C4-2B (cell line): ENCODE results near the gene MYD88.

Experiments used
- H3K27ac ChIP-seq: fragments of 450-650 bp; 2 replicates; pipeline ENCODE4 v1.5.1; 2017
- ZFX ChIP-seq: fragments of 450-650 bp; IDR thresholded peaks from 2 replicates; pipeline ENCODE4 v1.6.1; 2017
- TF ChIP-seq, protein P1 (sequence below): fragments of 450-650 bp; conservative IDR thresholded peaks from 2 replicates; pipeline ENCODE4 v1.5.1; 2017; ENCODE audit warnings: mild to moderate bottlenecking

The MYD88 gene

GRCh38 chr3:38173834-38174418 lies 35.5 kb downstream of the MYD88 start:
- no peak overlapping the region for H3K27ac ChIP-seq

GRCh38 chr3:38177181-38177580 lies 38.7 kb downstream of the MYD88 start:
- H3K27ac ChIP-seq, result no peak overlapping the region

More at GRCh38 chr3:38173834-38174418, 35.5 kb downstream of the MYD88 start:
- TF ChIP-seq, protein P1, sequence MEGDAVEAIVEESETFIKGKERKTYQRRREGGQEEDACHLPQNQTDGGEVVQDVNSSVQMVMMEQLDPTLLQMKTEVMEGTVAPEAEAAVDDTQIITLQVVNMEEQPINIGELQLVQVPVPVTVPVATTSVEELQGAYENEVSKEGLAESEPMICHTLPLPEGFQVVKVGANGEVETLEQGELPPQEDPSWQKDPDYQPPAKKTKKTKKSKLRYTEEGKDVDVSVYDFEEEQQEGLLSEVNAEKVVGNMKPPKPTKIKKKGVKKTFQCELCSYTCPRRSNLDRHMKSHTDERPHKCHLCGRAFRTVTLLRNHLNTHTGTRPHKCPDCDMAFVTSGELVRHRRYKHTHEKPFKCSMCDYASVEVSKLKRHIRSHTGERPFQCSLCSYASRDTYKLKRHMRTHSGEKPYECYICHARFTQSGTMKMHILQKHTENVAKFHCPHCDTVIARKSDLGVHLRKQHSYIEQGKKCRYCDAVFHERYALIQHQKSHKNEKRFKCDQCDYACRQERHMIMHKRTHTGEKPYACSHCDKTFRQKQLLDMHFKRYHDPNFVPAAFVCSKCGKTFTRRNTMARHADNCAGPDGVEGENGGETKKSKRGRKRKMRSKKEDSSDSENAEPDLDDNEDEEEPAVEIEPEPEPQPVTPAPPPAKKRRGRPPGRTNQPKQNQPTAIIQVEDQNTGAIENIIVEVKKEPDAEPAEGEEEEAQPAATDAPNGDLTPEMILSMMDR, result no peak
- TF ChIP-seq ZFX, result no peak

DNA sequence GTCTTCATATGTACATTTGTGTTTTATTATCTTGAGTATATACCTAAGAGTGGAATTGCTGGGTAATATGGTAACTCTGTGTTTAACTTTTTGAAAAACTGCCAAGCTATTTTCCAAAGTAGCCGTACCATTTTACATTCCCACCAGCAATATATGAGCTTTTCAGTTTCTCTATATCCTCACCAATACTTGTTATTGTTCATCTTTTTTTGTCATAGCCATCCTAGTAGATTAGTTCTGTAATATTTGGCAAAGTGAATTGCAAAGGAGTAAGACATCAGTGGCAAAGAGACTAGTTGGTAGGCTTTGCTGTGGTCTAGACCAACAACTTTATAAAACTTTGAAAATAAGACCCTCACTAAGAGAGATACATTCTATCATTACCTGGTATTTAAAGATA lies 48.3 kb downstream of the MYD88 start:
- no peak overlapping the region for H3K27ac ChIP-seq
- TF ChIP-seq, protein P1, result no peak
- TF ChIP-seq ZFX, result no peak

More at GRCh38 chr3:38177181-38177580, 38.7 kb downstream of the MYD88 start:
- TF ChIP-seq, protein P1, result no peak
- TF ChIP-seq ZFX, result no peak

DNA sequence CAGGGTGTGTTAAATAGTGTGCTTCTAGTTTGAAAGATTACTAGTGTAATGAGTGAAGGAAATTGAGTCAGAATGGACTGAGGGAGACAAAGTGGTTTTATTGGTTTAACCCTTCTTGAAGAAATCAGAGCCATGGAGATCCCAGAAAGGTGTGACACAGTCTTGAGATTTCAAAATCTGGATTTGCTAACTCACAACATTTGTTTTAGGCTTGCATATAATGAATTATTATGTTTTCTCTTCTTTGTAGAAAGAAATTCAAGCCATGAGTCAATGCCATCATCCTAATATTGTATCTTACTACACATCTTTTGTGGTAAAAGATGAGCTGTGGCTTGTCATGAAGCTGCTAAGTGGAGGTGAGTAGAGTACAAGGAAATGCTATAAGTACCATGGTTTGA lies 52.0 kb downstream of the MYD88 start:
- no peak overlapping the region for H3K27ac ChIP-seq
- TF ChIP-seq, protein P1, result no peak
- no peak for TF ChIP-seq ZFX
